OCI-LY7 (cell line): ENCODE data around the gene SEMA5A. TPM values are rescaled to one million over a fixed set of nuclear protein-coding genes. Genes with fewer than 3 reads are reported as not detected.

Experiments used
- BruUV-seq: library from RNA; stranded (reverse); fragments of 400-500 nt; replicated peaks from 2 replicates; lab custom pipeline; 2021; lab: Mats Ljungman, UMichigan
- CTCF ChIA-PET: fragments of 300-600 bp; sonication (Branson Sonifier 250); formaldehyde crosslinking; loops from one replicate; lab custom pipeline; 2022; ENCODE audit warnings: antibody characterized with exemption; ENCODE audit not compliant: unreplicated experiment; lab: Charles Lee
- POLR2A ChIA-PET: fragments of 300-600 bp; sonication (Branson Sonifier 250); formaldehyde crosslinking; loops from one replicate; lab custom pipeline; 2022; ENCODE audit warnings: antibody characterized with exemption; lab: Charles Lee
- DNase-seq: peaks from one replicate; pipeline ENCODE4 v3.0.0-alpha.2; 2015; ENCODE audit warnings: low spot score
- H2AFZ ChIP-seq: fragments of 200-600 bp; sonication (generic), shearing (Covaris generic); 2 replicates; pipeline ENCODE4 v1.6.1; 2014; ENCODE audit warnings: mild to moderate bottlenecking, antibody characterized with exemption, low read length, moderate library complexity
- H3K27ac ChIP-seq: fragments of 200-600 bp; sonication (generic); 2 replicates; pipeline ENCODE4 v1.5.1; 2014; ENCODE audit warnings: mixed run types, low read depth, mild to moderate bottlenecking, moderate library complexity, low read length, inconsistent platforms; ENCODE audit not compliant: poor library complexity, severe bottlenecking
- H3K36me3 ChIP-seq: fragments of 200-600 bp; sonication (generic); 2 replicates; pipeline ENCODE4 v1.6.1; 2014; ENCODE audit warnings: mild to moderate bottlenecking, antibody characterized with exemption, low read length, moderate library complexity, mixed read lengths; ENCODE audit not compliant: insufficient read depth
- H3K4me1 ChIP-seq: fragments of 200-600 bp; sonication (generic); 2 replicates; pipeline ENCODE4 v1.5.1; 2014; ENCODE audit warnings: mild to moderate bottlenecking, low read length; ENCODE audit not compliant: insufficient read depth, poor library complexity, severe bottlenecking
- H3K4me2 ChIP-seq: fragments of 200-600 bp; sonication (generic); 2 replicates; pipeline ENCODE4 v1.6.1; 2014; ENCODE audit warnings: mild to moderate bottlenecking, low read length
- H3K4me3 ChIP-seq: fragments of 200-600 bp; sonication (generic); 2 replicates; pipeline ENCODE4 v1.5.1; 2014; ENCODE audit warnings: mild to moderate bottlenecking, low read depth, low read length; ENCODE audit not compliant: poor library complexity, severe bottlenecking
- H3K79me2 ChIP-seq: fragments of 200-600 bp; sonication (generic); 2 replicates; pipeline ENCODE4 v1.6.1; 2016; ENCODE audit warnings: low read depth, mild to moderate bottlenecking, low read length, moderate library complexity, mixed read lengths; ENCODE audit not compliant: insufficient read depth
- H3K9me2 ChIP-seq: fragments of 200-600 bp; sonication (generic); 2 replicates; pipeline ENCODE4 v1.6.1; 2016; ENCODE audit warnings: mild to moderate bottlenecking, low read length, mixed read lengths; ENCODE audit not compliant: insufficient read depth
- H3K9me3 ChIP-seq: fragments of 200-600 bp; sonication (generic); 2 replicates; pipeline ENCODE4 v1.6.1; 2014; ENCODE audit warnings: mild to moderate bottlenecking, mixed run types, low read length, mixed read lengths
- H4K20me1 ChIP-seq: fragments of 200-600 bp; sonication (generic); 2 replicates; pipeline ENCODE4 v1.6.1; 2014; ENCODE audit warnings: mild to moderate bottlenecking, antibody characterized with exemption, low read length, moderate library complexity, mixed read lengths; ENCODE audit not compliant: insufficient read depth
- CTCF ChIP-seq: fragments of 200-600 bp; sonication (generic); conservative IDR thresholded peaks from 2 replicates; pipeline ENCODE4 v1.5.1; 2014; ENCODE audit warnings: mild to moderate bottlenecking, antibody characterized with exemption, low read length, moderate library complexity, mixed read lengths
- EZH2phosphoT487 ChIP-seq: fragments of 200-600 bp; sonication (generic); IDR thresholded peaks from 2 replicates; pipeline ENCODE4 v1.6.1; 2018; ENCODE audit warnings: low read depth, borderline replicate concordance, mild to moderate bottlenecking, mixed run types, antibody characterized with exemption, low read length, moderate library complexity, mixed read lengths
- intact Hi-C: fragments of 100-400 bp; cut with micrococcal nuclease; formaldehyde crosslinking; loops from one replicate; pipeline ENCODE4 v1.10.0; 2022; ENCODE audit not compliant: unreplicated experiment
- total RNA-seq, 2 experiments: library from RNA; depleted of rRNA in 1 of 2; stranded (reverse); fragments of >200 nt in 1 of 2; shearing (Covaris generic) in 1 of 2; gene quantifications; 2 replicates each; pipeline ENCODE4 v1.2.3, GENCODE V29; 2014 to 2022

Gene SEMA5A
- total RNA-seq, 2 experiments from 2014 or later = not detected

- Histone ChIP-seq H3K9me3 (no peaks in the 10 kb centered on the region), H3K4me3 (no peak overlapping the region), H2AFZ (no peak overlapping the region), H3K36me3 (no peaks in the 10 kb centered on the region), H3K27ac (no peak overlapping the region), H3K79me2 (no peaks in the 10 kb centered on the region), H4K20me1 (no peaks in the 10 kb centered on the region), H3K4me2 (no peak overlapping the region), H3K9me2 (no peaks in the 10 kb centered on the region), H3K4me1 (no peaks in the 10 kb centered on the region)
- BruUV-seq = no TSS peak
- TF ChIP-seq CTCF (no peak), EZH2phosphoT487 (no peak)
- ChIA-PET CTCF (no interaction called here), POLR2A (interaction anchor here (0.7 kb wide), 1 partner anchor 9 kb away, joined by 6 read pairs; no protein-coding TSS in a partner anchor)
- intact Hi-C loops = no loop called here
- no peak for DNase-seq
Observed at GRCh38 chr5:9318031-9318430, 227.8 kb downstream of the SEMA5A start.

GRCh38 chr5:9316733-9317132 lies 229.1 kb downstream of the SEMA5A start:
- Histone ChIP-seq H4K20me1 (no peaks in the 10 kb centered on the region), H3K9me2 (no peaks in the 10 kb centered on the region), H3K4me3 (no peak overlapping the region), H3K9me3 (no peaks in the 10 kb centered on the region), H3K36me3 (no peaks in the 10 kb centered on the region), H2AFZ (no peak overlapping the region), H3K79me2 (no peaks in the 10 kb centered on the region), H3K4me2 (no peak overlapping the region), H3K27ac (no peak overlapping the region), H3K4me1 (no peaks in the 10 kb centered on the region)
- no peak for DNase-seq
- intact Hi-C loops = no loop called here
- no TSS peak for BruUV-seq
- ChIA-PET CTCF (no interaction called here), POLR2A (no interaction called here)
- TF ChIP-seq EZH2phosphoT487 (no peak), CTCF (no peak)

GRCh38 chr5:9316041-9316440 lies 229.8 kb downstream of the SEMA5A start:
- no peak for TF ChIP-seq EZH2phosphoT487
- no peak for TF ChIP-seq CTCF
- Histone ChIP-seq H3K9me3 (no peaks in the 10 kb centered on the region), H3K4me2 (no peak overlapping the region), H3K4me1 (no peaks in the 10 kb centered on the region), H3K36me3 (no peaks in the 10 kb centered on the region), H3K79me2 (no peaks in the 10 kb centered on the region), H2AFZ (no peak overlapping the region), H4K20me1 (no peaks in the 10 kb centered on the region), H3K27ac (no peak overlapping the region), H3K9me2 (no peaks in the 10 kb centered on the region), H3K4me3 (no peak overlapping the region)
- POLR2A ChIA-PET = no interaction called here
- CTCF ChIA-PET = no interaction called here
- BruUV-seq = no TSS peak
- intact Hi-C loops = no loop called here
- no peak for DNase-seq
